GM12878 (cell line): ENCODE data around the gene MAGT1. TPM values are rescaled to one million over a fixed set of nuclear protein-coding genes. Genes with fewer than 3 reads are reported as not detected.

Experiments
- ATAC-seq: fragments of 200-7000 bp; cut with Tn5 transposase; 3 replicates; pipeline ENCODE4 v1.9.1; 2020; ENCODE audit warnings: mild to moderate bottlenecking, moderate library complexity
- BruUV-seq: library from RNA; stranded (reverse); fragments of 400-500 nt; replicated peaks from 2 replicates; lab custom pipeline; 2021; lab: Mats Ljungman, UMichigan
- CTCF ChIA-PET: fragments of 300-600 bp; sonication (Branson Sonifier 250); formaldehyde crosslinking; extraction: SDS; loops from one replicate; lab custom pipeline; 2021; ENCODE audit warnings: inconsistent platforms; lab: Yijun Ruan, JAX
- POLR2A ChIA-PET: fragments of 350-600 bp; formaldehyde crosslinking; extraction: SDS; loops from one replicate; lab custom pipeline; 2021; ENCODE audit warnings: inconsistent platforms; lab: Charles Lee
- RAD21 ChIA-PET: fragments of 300-600 bp; sonication (Branson Sonifier 250); formaldehyde crosslinking; loops from one replicate; lab custom pipeline; 2023; ENCODE audit warnings: antibody characterized with exemption; ENCODE audit not compliant: unreplicated experiment; lab: Charles Lee
- SMC1A ChIA-PET: fragments of 300-600 bp; sonication (Branson Sonifier 250); formaldehyde crosslinking; loops from one replicate; lab custom pipeline; 2023; ENCODE audit not compliant: unreplicated experiment, uncharacterized antibody; lab: Charles Lee
- DNase-seq: peaks from one replicate; pipeline ENCODE4 v3.0.0-alpha.2; 2011; ENCODE audit warnings: low read depth, low spot score
- FAIRE-seq: peaks from 3 replicates; lab custom pipeline; 2011; peaks lifted over from hg19 to GRCh38; lab: Jason Lieb, UNC
- H2AFZ ChIP-seq: 2 replicates; pipeline ENCODE4 v1.6.0; 2011; ENCODE audit warnings: low read depth, low read length, control low read depth; ENCODE audit not compliant: control insufficient read depth
- H3K27ac ChIP-seq: 2 replicates; pipeline ENCODE4 v1.5.1; 2011; ENCODE audit warnings: control low read depth; ENCODE audit not compliant: control insufficient read depth, insufficient read depth
- H3K27me3 ChIP-seq, 2 experiments: replicated peaks in 1 of 2; 2 replicates each; pipeline versions ENCODE4 v1.6.0 to v1.6.1; 2011; ENCODE audit warnings: low read length in 1 of 2; ENCODE audit not compliant: control insufficient read depth in 2 of 2, insufficient read depth in 2 of 2
- H3K36me3 ChIP-seq, 2 experiments: 2 replicates each; pipeline ENCODE4 v1.5.1; 2011; ENCODE audit warnings: low read length in 1 of 2; ENCODE audit not compliant: control insufficient read depth in 2 of 2, insufficient read depth in 2 of 2
- H3K4me1 ChIP-seq: 2 replicates; pipeline ENCODE4 v1.6.1; 2011; ENCODE audit warnings: mild to moderate bottlenecking, low read length, moderate library complexity, mixed read lengths; ENCODE audit not compliant: control insufficient read depth, insufficient read depth
- H3K4me2 ChIP-seq: 2 replicates; pipeline ENCODE4 v1.6.0; 2011; ENCODE audit warnings: control low read depth; ENCODE audit not compliant: control insufficient read depth, insufficient read depth
- H3K4me3 ChIP-seq: fragments of 200-600 bp; sonication (generic); 2 replicates; pipeline ENCODE4 v1.5.1; 2016
- H3K79me2 ChIP-seq: 2 replicates; pipeline ENCODE4 v1.6.0; 2011; ENCODE audit warnings: low read length; ENCODE audit not compliant: control insufficient read depth, insufficient read depth
- H3K9ac ChIP-seq: 2 replicates; pipeline ENCODE4 v1.8.0; 2011; ENCODE audit warnings: low read length, control low read depth, mixed read lengths; ENCODE audit not compliant: control insufficient read depth, insufficient read depth
- H3K9me3 ChIP-seq: replicated peaks from 3 replicates; pipeline ENCODE4 v1.5.1; 2011; ENCODE audit warnings: mild to moderate bottlenecking, low read length; ENCODE audit not compliant: control insufficient read depth, insufficient read depth
- H4K20me1 ChIP-seq: 2 replicates; pipeline ENCODE4 v1.6.0; 2011; ENCODE audit not compliant: control insufficient read depth, insufficient read depth
- BCLAF1 ChIP-seq: fragments of 450-650 bp; IDR thresholded peaks from 2 replicates; pipeline ENCODE4 v1.6.1; 2017; ENCODE audit warnings: antibody characterized with exemption, mild to moderate bottlenecking, moderate library complexity
- CHD1 ChIP-seq: IDR thresholded peaks from 2 replicates; pipeline ENCODE4 v1.6.1; 2012; ENCODE audit warnings: low read depth, low read length, improper control_type of control experiment
- EED ChIP-seq: sonication (generic); IDR thresholded peaks from 2 replicates; pipeline ENCODE4 v1.6.1; 2016; ENCODE audit warnings: antibody characterized with exemption, low read depth
- NR2C2 ChIP-seq: IDR thresholded peaks from 2 replicates; pipeline ENCODE4 v1.6.1; 2011; ENCODE audit warnings: borderline replicate concordance, low read depth; ENCODE audit not compliant: control insufficient read depth, insufficient read length
- USF2 ChIP-seq: IDR thresholded peaks from 2 replicates; pipeline ENCODE4 v1.6.1; 2011; ENCODE audit warnings: low read depth, low read length, improper control_type of control experiment, borderline replicate concordance
- YBX1 ChIP-seq: fragments of 450-650 bp; IDR thresholded peaks from 2 replicates; pipeline ENCODE4 v1.6.1; 2016; ENCODE audit warnings: antibody characterized with exemption
- ZBTB40 ChIP-seq: fragments of 450-650 bp; IDR thresholded peaks from 2 replicates; pipeline ENCODE4 v1.6.1; 2016; ENCODE audit warnings: mild to moderate bottlenecking, moderate library complexity, borderline replicate concordance
- ZNF622 ChIP-seq: fragments of 450-650 bp; IDR thresholded peaks from 2 replicates; pipeline ENCODE4 v1.6.1; 2017; ENCODE audit warnings: mild to moderate bottlenecking, inconsistent platforms
- WGBS: methylation state at CpG from one replicate; pipeline ENCODE4 v1.1.6; 2016; ENCODE audit warnings: low lambda C conversion rate; ENCODE audit not compliant: insufficient replicate concordance, insufficient coverage; ENCODE audit errors: missing lambda C conversion rate; 5-methylcytosine and 5-hydroxymethylcytosine counted together
- in situ Hi-C: fragments of 300-500 bp; cut with MboI; formaldehyde crosslinking; loops from 9 replicates; pipeline ENCODE4 v1.14.3; 2018; ENCODE audit warnings: mixed read lengths
- intact Hi-C: fragments of 100-400 bp; cut with micrococcal nuclease; formaldehyde crosslinking; loops from one replicate; pipeline ENCODE4 v1.14.2; 2022; ENCODE audit not compliant: unreplicated experiment
- polyA plus RNA-seq, 11 experiments: library from polyadenylated mRNA; depleted of rRNA in 4 of 11; unstranded in 6 of 11; stranded (reverse) in 5 of 11; fragments of >200 nt; fragmentation: Nextera tagmentation in 4 of 11; fragmentation: Illumina TruSeq in 1 of 11; extraction: Ambion mirVana in 4 of 11; extraction: Trizol in 1 of 11; gene quantifications; 1 replicate in 1 of 11; 2 replicates in 10 of 11; pipeline versions ENCODE4 v1.2.1 to v1.2.3, GENCODE V29; 2011 to 2016; ENCODE audit warnings: inconsistent platforms in 2 of 11, missing spikeins in 2 of 11, low read depth in 1 of 11
- total RNA-seq, 4 experiments: library from RNA; depleted of rRNA in 3 of 4; stranded (reverse); fragments of >200 nt in 3 of 4; fragmentation: Illumina TruSeq in 1 of 4; extraction: Trizol in 1 of 4; gene quantifications; 2 replicates each; pipeline versions ENCODE4 v1.2.1 to v1.2.3, GENCODE V29; 2013 to 2021

Gene MAGT1
- total and polyA plus RNA-seq, 10 of the 15 experiments (the other 5 are each of a cell fraction or from before 2014, with no cell fraction given) = 28.0 to 59.1 (median 47.9) TPM

GRCh38 chrX:77924320-77924859, 29.2 kb upstream of the MAGT1 start:
- no TSS peak for BruUV-seq
- intact Hi-C loops = no loop called here
- H3K9me3 ChIP-seq = no peaks in the 10 kb centered on the region
- no peak overlapping the region for H3K27ac ChIP-seq
- no peak for ATAC-seq
- no peak overlapping the region for H2AFZ ChIP-seq
- no peak overlapping the region for H3K4me3 ChIP-seq
- H3K9ac ChIP-seq = no peak overlapping the region
- in situ Hi-C loops = no loop called here
- H3K27me3 ChIP-seq = no peaks in the 10 kb centered on the region
- no peak for FAIRE-seq
- POLR2A ChIA-PET = interaction anchor here (1.1 kb wide), 1 partner anchor 10 kb away, joined by 3 read pairs; no protein-coding TSS in a partner anchor
- H3K4me1 ChIP-seq = no peaks in the 10 kb centered on the region
- DNase-seq = no peak
- peaks cover 2% of the 10 kb centered on the region for H3K79me2 ChIP-seq
- RAD21 ChIA-PET = no interaction called here
- H3K4me2 ChIP-seq = no peak overlapping the region
- CTCF ChIA-PET = no interaction called here
- SMC1A ChIA-PET = interaction anchor here (0.8 to 1.5 kb wide), 2 partner anchors 18 to 20 kb away, joined by 3 to 4 read pairs; no protein-coding TSS in a partner anchor
- no peaks in the 10 kb centered on the region for H4K20me1 ChIP-seq
- no peak for TF ChIP-seq ZNF622
- no peak for TF ChIP-seq YBX1
- no peaks in the 10 kb centered on the region for H3K36me3 ChIP-seq
- WGBS = 53% methylated on average over 8 of the region's 8 CpGs

GRCh38 chrX:77922787-77923186, 27.6 kb upstream of the MAGT1 start:
- Histone ChIP-seq H3K4me1 (no peaks in the 10 kb centered on the region), H3K4me3 (no peak overlapping the region), H3K4me2 (no peak overlapping the region), H3K27me3 (no peaks in the 10 kb centered on the region), H3K79me2 (peaks cover 10% of the 10 kb centered on the region), H3K9ac (no peak overlapping the region), H3K36me3 (no peaks in the 10 kb centered on the region), H3K9me3 (no peaks in the 10 kb centered on the region), H4K20me1 (no peaks in the 10 kb centered on the region), H3K27ac (no peak overlapping the region), H2AFZ (no peak overlapping the region)
- CTCF ChIA-PET = interaction anchor here (0.6 kb wide), 1 partner anchor 39 kb away, joined by 5 read pairs; no protein-coding TSS in a partner anchor
- RAD21 ChIA-PET = no interaction called here
- SMC1A ChIA-PET = no interaction called here
- DNase-seq (no peak), FAIRE-seq (no peak), ATAC-seq (no peak)
- intact Hi-C loops = no loop called here
- in situ Hi-C loops = no loop called here
- POLR2A ChIA-PET = no interaction called here
- BruUV-seq = no TSS peak
- TF ChIP-seq EED = no peak
- no peak for TF ChIP-seq NR2C2
- no peak for TF ChIP-seq USF2
- no peak for TF ChIP-seq CHD1
- TF ChIP-seq BCLAF1 = no peak
- TF ChIP-seq ZBTB40 = no peak
